ENCODE measurements around the gene FLNB.

GRCh38 chr3:58157700-58158099 is 149.5 kb downstream of the FLNB start:
- no peak for TF ChIP-seq CTCF (IDR thresholded peaks at IDR 0.05)
- no peak for TF ChIP-seq POLR2A (IDR thresholded peaks at IDR 0.05)

Measured in prostate gland (tissue), 2 donors.